Fibroblast of skin of scalp (primary cell): ENCODE measurements around the gene DAG1.
"Not testable (repeated sequence)": the region's sequence is repeated elsewhere in the genome, so short reads cannot be mapped to it uniquely, and the experiment has no call there.

Experiments
- DNase-seq: peaks from one replicate; pipeline ENCODE4 v3.0.0-alpha.2; 2013

The DAG1 gene

DNA sequence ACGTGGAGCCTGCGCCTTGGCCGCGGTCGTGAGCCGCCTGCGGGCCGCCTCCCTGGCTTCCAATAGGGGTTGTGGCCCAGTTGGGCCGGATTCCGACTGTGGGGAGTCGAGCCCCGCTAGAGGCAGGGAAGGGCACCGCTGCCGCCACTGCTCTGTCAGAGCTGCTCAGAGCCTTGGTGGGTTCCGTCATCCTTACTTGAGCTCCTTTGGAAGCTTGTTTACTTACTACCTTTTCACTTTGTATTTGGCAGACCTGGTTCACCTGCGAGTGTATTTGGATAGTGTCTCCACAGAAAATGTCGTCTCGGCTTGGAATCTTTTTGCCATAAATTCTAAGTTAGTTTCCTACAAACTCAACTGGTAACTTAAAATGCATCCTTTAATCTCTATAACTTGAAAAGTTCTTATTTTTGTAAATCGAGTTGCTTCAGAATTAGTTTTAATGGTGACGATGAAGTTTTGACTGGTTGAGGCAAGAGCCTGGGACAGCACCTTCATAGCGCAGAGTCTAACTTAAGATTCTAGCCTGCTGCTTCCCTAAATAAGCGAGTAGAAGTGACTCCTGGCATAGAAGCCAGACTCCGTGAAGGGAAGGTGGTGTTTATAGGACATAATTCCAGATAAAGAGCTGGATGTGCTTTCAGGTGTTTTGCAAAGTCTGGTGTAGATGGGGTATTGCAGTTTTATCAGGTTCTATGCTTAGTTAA lies 800 bp downstream of the DAG1 start:
- no peak for DNase-seq

DNA sequence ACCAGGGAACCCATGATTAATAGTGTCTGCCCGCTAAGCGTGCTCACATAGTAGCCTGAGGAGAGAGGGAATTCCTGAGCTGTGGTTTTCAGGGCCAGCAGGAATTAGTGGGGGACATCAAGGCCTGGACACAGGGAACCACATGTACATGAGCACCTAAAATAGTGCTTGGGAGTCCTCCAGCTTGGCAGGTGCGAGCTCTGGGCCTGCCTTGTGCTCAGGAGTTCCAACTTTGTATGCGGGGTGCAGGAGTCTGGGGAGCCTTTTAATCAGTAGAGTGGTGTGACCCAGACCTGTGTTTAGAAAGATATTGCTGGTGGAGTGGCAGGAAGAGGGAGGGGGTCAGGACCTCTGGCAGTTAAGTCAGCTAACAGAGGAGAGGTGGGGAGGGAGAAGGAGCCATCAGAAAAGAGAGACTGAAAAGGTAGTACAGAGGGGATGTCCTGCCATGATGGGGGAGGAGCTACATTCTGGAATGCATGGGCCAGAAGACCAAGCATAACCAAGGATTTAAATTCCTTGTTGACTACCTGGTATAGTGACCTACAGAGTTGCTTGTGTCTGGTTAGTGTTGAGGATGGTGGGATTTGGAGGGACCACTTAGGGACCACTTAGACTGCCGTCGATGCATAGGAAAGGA lies 1.9 kb downstream of the DAG1 start:
- no peak for DNase-seq

DNA sequence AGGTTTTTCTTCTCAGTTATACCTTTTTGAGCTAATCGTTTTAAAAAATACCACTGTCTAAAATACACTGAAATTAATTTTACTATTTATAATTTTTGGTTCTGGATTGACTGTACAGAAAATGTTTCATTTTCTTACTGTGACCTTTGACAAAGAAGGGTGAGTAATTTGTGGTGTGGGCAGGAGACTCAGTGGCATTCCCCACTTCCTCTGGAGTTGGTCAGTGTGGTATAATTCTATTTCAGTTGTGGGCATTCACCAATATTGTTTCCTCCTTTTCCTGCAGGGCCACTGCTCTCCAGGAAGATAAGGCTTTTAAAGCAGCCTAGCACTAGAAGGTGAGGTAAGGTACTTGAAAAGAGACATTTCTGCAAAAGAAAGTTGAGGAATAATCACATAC lies 6.5 kb downstream of the DAG1 start:
- no peak for DNase-seq

DNA sequence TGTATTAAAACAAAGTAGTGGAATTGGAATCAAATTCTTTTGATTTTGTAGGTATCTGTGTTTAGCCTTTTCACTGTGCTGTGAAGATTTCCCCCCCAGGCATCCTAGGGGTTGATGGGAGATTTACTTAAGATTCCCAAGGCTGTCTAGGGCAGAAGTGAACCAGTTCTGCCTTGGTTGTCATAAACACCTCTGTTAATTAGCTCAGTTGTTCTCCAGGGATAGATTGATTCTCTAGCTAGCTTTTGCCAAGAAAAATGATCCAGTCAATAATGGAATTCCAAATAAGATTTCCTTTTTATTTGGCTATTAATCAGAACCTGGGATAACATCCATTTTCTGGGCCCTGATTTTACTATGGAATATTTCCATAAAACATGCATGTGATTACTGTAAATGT lies 12.7 kb downstream of the DAG1 start:
- DNase-seq: no peak

DNA sequence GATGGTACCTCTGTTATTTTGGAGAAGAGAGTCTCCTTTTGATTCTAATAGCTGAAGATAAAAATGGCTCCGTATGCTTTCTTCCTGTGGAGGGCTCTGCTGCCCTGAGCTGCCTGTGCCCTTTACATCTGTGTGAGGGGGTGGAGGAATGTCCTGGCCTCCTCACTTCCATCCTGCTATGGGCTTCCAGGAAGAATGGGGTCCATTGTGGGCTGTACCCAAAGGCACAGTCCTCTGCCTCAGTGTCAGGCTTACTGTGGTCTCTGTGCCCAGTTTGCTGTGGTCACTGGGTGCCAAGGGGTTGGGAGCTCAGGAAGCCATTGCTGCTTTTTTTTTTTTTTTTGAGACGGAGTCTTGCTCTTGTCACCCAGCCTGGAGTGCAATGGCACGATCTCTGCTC lies 14.4 kb downstream of the DAG1 start:
- no peak for DNase-seq

DNA sequence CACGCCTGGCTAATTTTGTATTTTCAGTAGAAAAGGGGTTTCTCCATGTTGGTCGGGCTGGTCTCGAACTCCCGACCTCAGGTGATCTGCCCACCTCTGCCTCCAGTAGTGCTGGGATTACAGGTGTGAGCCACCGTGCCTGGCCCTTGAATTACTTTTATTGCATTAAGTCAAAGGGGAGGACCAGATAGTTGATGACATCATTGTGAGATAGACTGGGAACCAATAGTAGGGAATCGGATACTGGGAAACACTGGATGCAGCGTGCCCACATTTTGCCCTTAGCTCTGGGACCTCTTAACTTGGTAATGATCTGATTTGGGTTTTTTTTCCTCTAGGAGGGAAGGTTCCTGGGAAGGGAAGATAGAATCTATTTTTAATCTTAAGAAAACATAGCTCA lies 19.2 kb downstream of the DAG1 start:
- DNase-seq: no peak

DNA sequence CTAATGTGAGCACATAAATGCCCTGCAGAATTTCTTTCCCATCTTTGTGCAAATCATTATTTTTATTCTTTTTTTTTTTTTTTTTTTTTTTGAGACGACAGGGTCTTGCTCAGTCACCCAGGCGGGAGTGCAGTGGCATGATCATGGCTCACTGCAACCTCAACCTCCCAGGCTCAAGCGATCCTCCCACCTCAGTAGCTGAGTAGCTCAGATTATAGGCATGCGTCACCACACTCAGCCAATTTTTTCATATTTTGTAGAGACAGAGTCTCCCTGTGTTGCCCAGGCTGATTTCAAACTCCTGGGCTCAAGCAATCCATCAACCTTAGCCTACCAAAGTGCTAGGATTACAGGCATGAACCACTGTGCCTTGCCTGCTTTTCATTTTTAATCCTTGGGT lies 22.9 kb downstream of the DAG1 start:
- DNase-seq: no peak

DNA sequence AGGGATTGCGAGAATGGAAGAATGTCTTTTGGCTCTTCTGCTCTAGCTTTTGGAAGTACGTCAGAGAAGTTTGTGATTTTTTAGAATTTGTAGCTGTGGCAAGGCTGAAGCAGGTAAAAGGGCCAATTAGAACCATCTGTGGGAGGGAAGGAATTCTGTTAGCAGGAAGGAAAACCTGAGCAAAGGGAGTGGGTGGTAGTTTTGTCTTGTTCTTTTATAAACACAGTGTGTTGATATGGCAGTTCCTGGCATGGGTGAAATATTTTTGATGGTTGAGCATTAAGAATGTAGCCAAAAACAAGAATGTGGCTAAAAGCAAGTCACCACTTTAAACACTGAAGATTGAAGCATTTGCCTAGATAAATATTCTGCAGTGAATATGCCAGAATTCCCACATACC lies 23.8 kb downstream of the DAG1 start:
- no peak for DNase-seq

DNA sequence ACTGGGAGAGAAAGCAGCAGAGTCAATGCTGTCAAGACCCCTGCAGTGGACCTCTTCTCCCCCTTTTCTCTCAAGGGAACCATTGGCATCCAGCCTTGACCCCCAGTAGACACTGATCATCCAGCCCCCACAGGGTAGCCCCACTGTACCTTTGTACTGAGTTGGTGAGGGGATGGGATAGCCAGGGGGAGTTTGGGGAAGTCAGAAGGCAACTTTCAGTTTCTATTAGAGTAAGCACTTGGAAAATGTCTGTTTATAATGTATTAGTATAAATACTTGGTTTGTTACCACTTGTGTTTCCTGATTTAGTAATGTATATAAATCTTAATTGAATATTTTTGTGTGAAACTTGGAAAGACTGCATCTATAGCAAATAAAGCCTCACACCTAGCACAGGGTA lies 25.0 kb downstream of the DAG1 start:
- no peak for DNase-seq

DNA sequence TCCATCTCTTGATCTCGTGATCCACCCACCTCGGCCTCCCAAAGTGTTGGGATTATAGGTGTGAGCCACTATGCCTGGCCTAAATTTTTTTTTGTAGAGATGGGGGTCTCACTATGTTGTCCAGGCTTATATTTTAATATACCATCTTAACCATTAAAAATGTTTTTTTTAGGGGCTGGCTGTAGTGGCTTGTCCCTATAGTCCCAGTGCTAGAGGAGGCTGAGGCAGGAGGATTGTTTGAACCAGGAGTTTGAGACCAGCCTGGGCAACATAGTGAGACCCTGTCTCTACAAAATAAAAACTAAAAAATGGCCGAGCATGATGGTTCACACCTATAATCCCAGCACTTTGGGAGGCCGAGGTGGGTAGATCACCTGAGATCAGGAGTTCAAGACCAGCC lies 26.8 kb downstream of the DAG1 start:
- not testable (repeated sequence) for DNase-seq

DNA sequence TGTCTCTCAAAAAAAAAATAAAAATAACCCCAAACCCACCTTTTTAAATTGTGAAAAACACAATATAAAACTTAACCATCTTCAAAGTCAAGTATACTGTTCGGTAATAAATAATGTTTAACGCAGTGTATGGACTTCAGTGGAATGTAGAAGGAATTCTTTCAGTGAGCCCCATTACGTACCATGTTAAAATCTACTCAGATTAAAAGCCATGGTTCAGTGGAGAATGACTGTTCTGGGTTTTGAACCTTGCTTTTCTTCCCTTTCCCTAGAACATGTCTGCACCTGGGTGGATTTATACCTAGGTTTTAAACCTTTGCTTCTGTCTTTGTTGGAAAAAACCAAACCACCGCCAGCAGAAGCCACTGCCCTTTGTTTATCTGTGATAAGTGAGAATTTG lies 27.5 kb downstream of the DAG1 start:
- DNase-seq: no peak

DNA sequence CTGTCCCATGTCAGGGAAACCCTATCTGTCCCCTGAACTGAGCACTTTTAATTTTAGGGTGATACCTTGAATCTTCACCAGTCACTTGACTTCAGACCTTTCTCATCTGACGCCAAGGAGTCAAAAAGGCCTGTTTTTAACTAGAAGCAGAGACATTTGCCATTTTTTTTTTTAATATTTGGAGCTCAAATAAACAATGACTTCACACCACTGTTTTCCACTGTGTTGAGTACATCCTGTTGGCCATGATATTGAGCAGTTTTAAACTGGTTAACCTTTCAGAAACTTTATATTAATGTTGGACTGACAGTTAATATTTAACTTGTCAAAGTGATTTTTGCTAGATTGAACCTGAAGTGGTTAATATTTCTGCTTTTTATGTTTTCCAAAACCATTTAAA lies 28.2 kb downstream of the DAG1 start:
- no peak for DNase-seq

DNA sequence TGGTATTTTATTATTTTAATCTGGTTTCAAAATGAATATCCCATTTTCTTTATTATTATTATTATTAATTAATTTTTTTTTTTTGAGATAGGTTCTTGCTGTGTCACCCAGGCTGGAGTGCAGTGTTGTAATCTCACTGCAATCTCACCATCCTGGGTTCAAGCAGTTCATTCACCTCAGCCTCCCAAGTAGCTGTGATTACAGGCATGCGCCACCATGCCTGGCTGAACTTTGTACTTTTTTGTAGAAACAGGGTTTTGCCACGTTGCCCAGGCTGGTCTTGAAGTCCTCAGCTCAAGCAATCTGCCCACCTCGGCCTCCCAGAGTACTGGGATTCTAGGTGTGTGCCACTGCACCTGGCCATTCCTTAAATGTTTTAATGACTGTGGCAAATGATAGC lies 28.6 kb downstream of the DAG1 start:
- no peak for DNase-seq

DNA sequence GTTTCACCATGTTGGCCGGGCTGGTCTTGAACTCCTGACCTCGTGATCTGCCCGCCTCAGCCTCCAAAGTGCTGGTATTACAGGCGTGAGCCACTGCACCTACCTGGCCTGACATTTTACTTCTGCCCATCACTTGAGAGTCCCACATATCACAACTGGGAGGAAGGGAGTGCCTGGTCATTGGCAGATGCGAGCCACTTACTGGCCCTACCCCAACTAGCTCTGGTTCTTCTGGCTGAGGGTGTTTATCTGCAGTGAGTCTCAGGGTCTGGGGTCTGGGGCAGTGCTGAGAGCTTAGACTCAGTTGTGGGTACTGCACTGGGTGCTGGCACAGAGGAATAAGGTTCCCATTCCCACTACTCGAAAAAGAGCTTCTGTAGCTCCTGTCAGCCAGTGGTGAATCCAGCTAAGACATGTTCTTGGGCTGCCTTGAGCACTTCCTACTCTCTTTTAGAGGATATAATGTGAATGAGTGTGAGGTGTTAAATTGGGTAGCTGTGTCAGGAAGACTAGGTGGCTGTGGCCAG lies 30.2 kb downstream of the DAG1 start:
- no peak for DNase-seq

DNA sequence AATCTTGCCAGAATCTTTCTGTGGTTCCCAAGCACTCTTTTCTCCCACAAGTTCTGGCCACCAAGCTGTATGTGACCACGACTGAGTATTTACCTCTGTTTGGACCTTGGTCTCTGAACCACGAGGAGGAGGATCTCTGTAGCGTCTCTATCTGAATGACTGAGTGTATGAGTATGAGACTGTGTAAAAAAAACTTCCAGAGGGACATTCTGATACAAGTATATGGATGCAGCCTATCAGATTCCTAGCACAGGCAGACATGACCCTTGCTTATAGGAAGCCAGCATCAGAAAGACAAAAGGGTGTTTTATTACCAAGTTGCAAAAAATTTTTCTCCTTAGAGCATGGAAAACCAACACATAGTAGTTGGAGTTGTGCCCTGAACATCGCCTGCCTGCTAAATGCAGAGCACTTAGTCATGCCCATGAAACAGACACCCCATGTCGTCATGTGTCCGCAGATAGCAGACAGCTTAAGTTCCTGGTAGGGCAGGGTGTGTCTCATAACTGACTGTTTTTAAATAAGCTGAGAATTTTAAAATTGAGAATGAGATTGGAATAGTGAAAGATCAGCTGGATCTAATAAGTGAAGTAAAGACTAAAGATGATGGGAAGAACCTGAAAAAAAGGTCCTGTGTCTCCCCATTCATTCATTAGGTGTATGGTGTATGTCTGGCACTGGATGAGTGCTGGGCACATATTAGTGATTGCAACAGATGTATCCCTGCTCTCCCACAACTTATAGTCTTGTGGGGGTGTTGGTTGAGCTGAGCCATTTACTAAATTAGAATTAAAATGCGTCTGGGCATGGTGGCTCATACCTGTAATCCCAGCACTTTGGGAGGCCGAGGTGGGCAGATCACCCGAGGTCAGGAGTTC lies 30.9 kb downstream of the DAG1 start:
- peak; percentile 96 for DNase-seq

DNA sequence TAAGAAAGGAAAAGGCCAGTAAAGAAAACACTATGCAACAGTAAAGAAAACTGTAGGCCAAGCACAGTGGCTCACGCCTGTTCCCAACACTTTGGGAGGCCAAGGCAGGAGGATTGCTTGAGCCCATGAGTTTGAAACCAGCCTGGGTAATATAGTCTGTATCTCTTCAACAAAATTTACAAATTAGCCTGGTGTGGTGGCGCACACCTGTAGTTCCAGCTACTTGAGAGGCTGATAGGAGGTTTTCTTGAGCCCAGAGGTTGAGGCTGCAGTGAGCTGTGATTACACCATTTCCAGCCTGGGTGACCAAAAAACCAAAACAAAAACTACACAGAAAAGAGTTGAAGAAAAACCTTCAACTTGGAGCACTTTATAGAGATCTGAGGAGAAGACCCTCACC lies 31.8 kb downstream of the DAG1 start:
- no peak for DNase-seq

DNA sequence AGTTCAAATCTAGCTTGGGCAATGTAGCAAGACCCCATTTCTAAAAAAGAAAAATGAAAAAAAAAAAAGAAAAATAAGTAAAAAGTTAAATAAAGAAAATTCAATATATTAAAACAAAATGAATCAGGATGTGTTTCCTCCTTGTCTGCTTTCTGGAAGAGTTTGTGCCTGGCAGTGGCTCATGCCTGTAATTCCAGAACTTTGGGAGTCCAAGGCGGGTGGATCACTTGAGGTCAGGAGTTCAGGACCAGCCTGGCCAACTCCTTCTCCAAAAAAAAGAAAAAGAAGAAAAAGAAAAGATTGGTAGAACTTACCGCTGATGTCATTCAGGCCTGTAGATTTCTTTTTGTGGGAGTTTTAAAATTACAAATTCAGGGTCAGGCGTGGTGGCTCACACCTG lies 36.8 kb downstream of the DAG1 start:
- DNase-seq: no peak

DNA sequence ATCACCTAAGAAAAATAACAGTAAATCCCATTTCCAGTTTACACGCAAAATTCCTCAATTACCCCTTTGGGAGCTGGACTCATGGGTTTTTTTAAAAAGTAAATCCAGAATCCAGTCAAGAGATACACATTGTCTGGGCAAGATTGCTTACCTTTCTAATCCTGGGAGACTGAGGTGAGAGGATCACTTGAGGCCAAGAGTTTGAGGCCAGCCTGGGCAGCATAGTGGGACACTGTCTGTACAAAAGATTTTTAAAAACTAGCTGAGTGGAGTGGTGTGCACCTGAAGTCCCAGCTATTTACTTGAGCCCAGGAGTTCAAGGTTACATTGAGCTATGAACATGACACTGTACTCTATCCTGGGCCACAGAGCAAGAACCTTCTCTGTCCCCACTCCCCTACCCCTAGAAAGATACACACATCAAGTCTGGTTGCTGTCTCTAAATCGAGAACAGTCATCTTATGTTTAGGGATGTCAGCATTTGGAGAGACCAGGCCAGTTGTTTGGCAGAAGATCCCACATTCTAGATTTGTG lies 39.0 kb downstream of the DAG1 start:
- DNase-seq: no peak

DNA sequence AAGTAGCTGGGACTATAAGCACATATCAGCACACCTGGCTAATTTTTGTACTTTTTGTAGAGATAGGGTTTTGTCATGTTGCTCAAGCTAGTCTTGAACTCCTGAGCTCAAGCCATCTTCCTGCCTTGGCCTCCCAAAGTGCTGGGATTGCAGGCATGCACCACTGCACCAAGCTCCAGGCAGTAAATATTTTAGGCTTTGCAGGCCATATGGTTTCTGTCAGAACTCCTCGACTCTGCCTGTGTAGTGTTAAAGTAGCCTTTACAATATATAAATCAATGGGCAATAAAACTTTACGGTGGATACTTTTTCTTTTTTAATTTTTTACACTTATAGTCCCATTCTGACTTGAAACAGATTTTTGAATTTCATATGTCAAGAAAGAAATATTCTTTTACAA lies 41.6 kb downstream of the DAG1 start:
- DNase-seq: no peak

DNA sequence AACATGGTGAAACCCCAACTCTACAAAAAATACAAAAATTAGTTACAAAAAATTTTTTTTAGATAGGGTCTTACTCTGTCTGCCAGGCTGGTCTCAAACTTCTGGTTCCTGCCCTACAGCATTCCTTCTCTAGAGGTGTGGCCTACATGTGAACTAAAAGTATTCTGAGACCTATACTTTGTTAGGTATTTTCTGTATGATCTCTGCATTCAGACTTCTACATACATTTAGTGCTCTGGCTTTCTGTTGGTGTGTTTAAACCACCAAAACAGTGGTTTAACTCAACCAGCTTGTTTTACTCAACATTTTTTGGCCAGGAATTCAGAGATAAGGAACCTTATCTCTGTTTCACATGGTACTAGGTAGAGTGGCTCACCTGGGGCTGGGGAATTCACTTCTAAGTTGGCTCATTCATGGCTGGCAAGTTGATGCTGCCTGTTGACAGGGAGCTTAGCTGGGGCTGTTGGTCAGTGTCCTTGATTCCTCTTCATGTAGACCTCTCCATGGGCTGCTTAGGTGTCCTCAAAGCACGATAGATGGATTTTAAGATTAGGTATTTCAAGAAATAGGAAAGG lies 42.8 kb downstream of the DAG1 start:
- DNase-seq: no peak

DNA sequence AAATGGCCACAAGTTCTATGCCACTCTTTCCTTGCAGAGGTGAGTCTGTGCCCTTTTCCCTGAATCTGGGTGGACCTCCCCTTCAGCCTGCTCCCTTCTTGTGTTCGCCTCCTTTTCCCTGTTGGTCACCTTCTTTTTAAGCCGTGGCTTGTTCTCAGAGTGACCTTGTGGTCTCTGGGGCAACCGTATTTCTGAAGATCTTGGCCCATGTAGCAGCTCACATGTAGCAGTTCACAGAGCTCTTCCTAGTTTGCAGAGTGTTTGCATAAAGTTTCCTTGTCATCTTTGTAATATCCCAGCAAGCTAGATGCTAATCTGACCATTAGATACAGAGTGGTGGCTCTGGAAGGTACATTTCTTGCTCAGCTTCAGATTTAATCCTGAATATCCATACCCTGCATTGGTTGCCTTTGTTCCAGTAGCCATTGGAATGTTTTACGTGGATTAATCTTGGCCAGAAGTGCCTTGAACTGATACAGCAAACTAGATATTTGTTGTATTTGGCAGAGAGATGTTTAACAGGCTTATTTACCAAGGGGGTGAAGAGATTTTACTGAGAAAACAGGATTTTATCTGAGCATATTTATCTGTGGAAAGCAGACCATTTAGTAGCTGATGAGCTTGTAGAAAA lies 43.5 kb downstream of the DAG1 start:
- DNase-seq: no peak

DNA sequence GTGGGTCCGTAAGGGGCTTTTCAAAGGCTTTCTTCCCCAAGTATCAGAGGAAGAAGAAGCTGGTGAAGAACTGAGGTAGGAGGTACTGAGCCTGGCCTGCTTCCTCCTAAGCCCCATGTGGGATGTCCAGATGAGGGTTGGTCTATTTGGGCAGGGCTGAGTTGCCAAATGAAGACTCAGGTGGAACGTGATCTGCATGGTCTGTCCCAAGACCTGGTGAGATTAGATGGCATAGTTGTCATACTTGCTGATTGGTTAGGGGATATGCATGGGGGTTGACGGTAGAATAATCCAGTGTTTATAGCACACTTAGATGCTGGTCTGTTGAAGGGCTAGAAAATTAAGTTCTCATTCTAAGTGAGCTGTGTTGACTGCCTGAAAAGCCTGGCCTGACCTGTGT lies 47.9 kb downstream of the DAG1 start:
- DNase-seq: no peak
